Measurements from ENCODE around the gene CFAP45. TPM values are rescaled to one million over a fixed set of nuclear protein-coding genes. Genes with fewer than 3 reads are reported as not detected.

CFAP45 gene
- polyA plus RNA-seq, 3 donors = 0.12 to 1.0 TPM; not detected in 1

- H3K27ac ChIP-seq (ENCODE audit: low read depth in 1 of 2, low read length in 2 of 2) = no peak overlapping the region
- H3K27ac Mint-ChIP-seq = no peak overlapping the region
- no peak overlapping the region for H3K4me3 ChIP-seq (replicated peaks in 1 of 3; ENCODE audit: low read depth in 2 of 3, low read length in 3 of 3)
- H3K4me1 Mint-ChIP-seq = peaks cover 65% of the 10 kb centered on the region
- intact Hi-C loops (cut with micrococcal nuclease) = no loop called here
- no peaks in the 10 kb centered on the region for H3K9me3 ChIP-seq (replicated peaks in 1 of 2; ENCODE audit: control insufficient read depth in 1 of 2, insufficient read depth in 1 of 2, low read length in 2 of 2)
- no peak overlapping the region for H3K4me3 Mint-ChIP-seq
- H4K20me1 ChIP-seq (ENCODE audit: insufficient read depth, low read length) = no peaks in the 10 kb centered on the region
- no peak overlapping the region for H2AFZ ChIP-seq (ENCODE audit: insufficient read depth, low read depth, low read length, poor library complexity, severe bottlenecking)
- H3K4me2 ChIP-seq (replicated peaks; ENCODE audit: extremely low read depth, low read length, poor library complexity, severe bottlenecking) = no peak overlapping the region
- no peak for TF ChIP-seq CTCF (IDR thresholded peaks at IDR 0.05)
- peaks cover 52 to 55% of the 10 kb centered on the region in 2 donors for H3K4me1 ChIP-seq (ENCODE audit: control insufficient read depth in 1 of 2, insufficient read depth in 2 of 2, low read length in 2 of 2)
- H3K9ac ChIP-seq (ENCODE audit: insufficient read depth, low read length, poor library complexity, severe bottlenecking) = no peak overlapping the region
- peaks cover 0 to 7% of the 10 kb centered on the region in 2 donors for H3K36me3 Mint-ChIP-seq
- peaks cover 0 to 2% (median 0%) of the 10 kb centered on the region in 7 donors for H3K9me3 Mint-ChIP-seq
- no peaks in the 10 kb centered on the region for H3K27me3 ChIP-seq (ENCODE audit: control insufficient read depth in 2 of 2, insufficient read depth in 2 of 2, low read length in 2 of 2)
- no peaks in the 10 kb centered on the region for H3K79me2 ChIP-seq (ENCODE audit: insufficient read depth, low read length)
- peak in 1 of 3 donors; percentile 30 for DNase-seq
- 70% methylated on average over 8 of the region's 8 CpGs for WGBS (ENCODE audit: insufficient coverage)
- H3K36me3 ChIP-seq (replicated peaks in 1 of 2; ENCODE audit: control insufficient read depth in 1 of 2, insufficient read depth in 2 of 2, low read length in 2 of 2) = no peaks in the 10 kb centered on the region
- H3K27me3 Mint-ChIP-seq (ENCODE audit: low read depth in 3 of 3) = peaks cover 0 to 3% (median 0%) of the 10 kb centered on the region in 3 donors
These were observed 69.2 kb downstream of the CFAP45 start for GRCh38 chr1:159830722-159831121.

- Histone ChIP-seq H3K4me3 (replicated peaks in 1 of 3; ENCODE audit: low read depth in 2 of 3, low read length in 3 of 3) (no peak overlapping the region), H3K36me3 (replicated peaks in 1 of 2; ENCODE audit: control insufficient read depth in 1 of 2, insufficient read depth in 2 of 2, low read length in 2 of 2) (no peaks in the 10 kb centered on the region), H3K9me3 (replicated peaks in 1 of 2; ENCODE audit: control insufficient read depth in 1 of 2, insufficient read depth in 1 of 2, low read length in 2 of 2) (no peaks in the 10 kb centered on the region), H3K4me2 (replicated peaks; ENCODE audit: extremely low read depth, low read length, poor library complexity, severe bottlenecking) (no peak overlapping the region), H4K20me1 (ENCODE audit: insufficient read depth, low read length) (no peaks in the 10 kb centered on the region), H2AFZ (ENCODE audit: insufficient read depth, low read depth, low read length, poor library complexity, severe bottlenecking) (peak overlapping the region; percentile 8), H3K4me1 (ENCODE audit: control insufficient read depth in 1 of 2, insufficient read depth in 2 of 2, low read length in 2 of 2) (peaks cover 59 to 61% of the 10 kb centered on the region in 2 donors), H3K9ac (ENCODE audit: insufficient read depth, low read length, poor library complexity, severe bottlenecking) (no peak overlapping the region), H3K27ac (ENCODE audit: low read depth in 1 of 2, low read length in 2 of 2) (peak overlapping the region in 1 of 2 donors; percentile 74), H3K79me2 (ENCODE audit: insufficient read depth, low read length) (no peaks in the 10 kb centered on the region), H3K27me3 (ENCODE audit: control insufficient read depth in 2 of 2, insufficient read depth in 2 of 2, low read length in 2 of 2) (no peaks in the 10 kb centered on the region)
- H3K4me1 Mint-ChIP-seq = peaks cover 69% of the 10 kb centered on the region
- 98% methylated on average over 18 of the region's 18 CpGs for WGBS (ENCODE audit: insufficient coverage)
- peaks cover 0 to 5% of the 10 kb centered on the region in 2 donors for H3K36me3 Mint-ChIP-seq
- no peak for TF ChIP-seq CTCF (IDR thresholded peaks at IDR 0.05)
- peak in 1 of 3 donors; percentile 35 for DNase-seq
- peaks cover 0 to 2% (median 0%) of the 10 kb centered on the region in 7 donors for H3K9me3 Mint-ChIP-seq
- peak overlapping the region in 1 of 2 donors; percentile 18 for H3K4me3 Mint-ChIP-seq
- H3K27ac Mint-ChIP-seq = peak overlapping the region in 5 of 7 donors; percentile 50 to 96 (median 76)
- peaks cover 0 to 3% (median 3%) of the 10 kb centered on the region in 3 donors for H3K27me3 Mint-ChIP-seq (ENCODE audit: low read depth in 3 of 3)
- intact Hi-C loops (cut with micrococcal nuclease) = loop anchor here in 1 of 2 donors (2.0 kb wide), 1 partner anchor 61 kb away; no protein-coding TSS in a partner anchor
These were observed 70.0 kb downstream of the CFAP45 start for GRCh38 chr1:159829822-159830465.

All from CD14-positive monocyte (primary cell).